Measurements from ENCODE around the gene KRT81. TPM values are rescaled to one million over a fixed set of nuclear protein-coding genes. Genes with fewer than 3 reads are reported as not detected.
A peak's percentile ranks its signal among the peaks of the same experiment; 100 is the strongest.

The KRT81 gene
- total RNA-seq, 1 donor from 2014 or later = 0.83 TPM

- DNase-seq (ENCODE audit: extremely low spot score, unreplicated experiment) = no peak
- H3K4me1 Mint-ChIP-seq (ENCODE audit: unreplicated experiment) = peaks cover 34% of the 10 kb centered on the region
- H3K4me3 Mint-ChIP-seq (ENCODE audit: unreplicated experiment) = no peak overlapping the region
- no peaks in the 10 kb centered on the region for H3K9me3 Mint-ChIP-seq (ENCODE audit: unreplicated experiment)
- TF ChIP-seq CTCF (IDR thresholded peaks at IDR 0.05) = no peak
- no peaks in the 10 kb centered on the region for H3K36me3 Mint-ChIP-seq (ENCODE audit: unreplicated experiment)
- H3K27me3 Mint-ChIP-seq (ENCODE audit: unreplicated experiment) = no peaks in the 10 kb centered on the region
- H3K27ac Mint-ChIP-seq (ENCODE audit: unreplicated experiment) = no peak overlapping the region
These were observed 39.8 kb downstream of the KRT81 start for GRCh38 chr12:52251367-52252051.

GRCh38 chr12:52250048-52250990, 41.0 kb downstream of the KRT81 start:
- DNase-seq (ENCODE audit: extremely low spot score, unreplicated experiment) = no peak
- no peaks in the 10 kb centered on the region for H3K36me3 Mint-ChIP-seq (ENCODE audit: unreplicated experiment)
- H3K27me3 Mint-ChIP-seq (ENCODE audit: unreplicated experiment) = no peaks in the 10 kb centered on the region
- H3K9me3 Mint-ChIP-seq (ENCODE audit: unreplicated experiment) = no peaks in the 10 kb centered on the region
- H3K4me1 Mint-ChIP-seq (ENCODE audit: unreplicated experiment) = peaks cover 45% of the 10 kb centered on the region
- TF ChIP-seq CTCF (IDR thresholded peaks at IDR 0.05) = no peak
- no peak overlapping the region for H3K4me3 Mint-ChIP-seq (ENCODE audit: unreplicated experiment)
- no peak overlapping the region for H3K27ac Mint-ChIP-seq (ENCODE audit: unreplicated experiment)

DNA sequence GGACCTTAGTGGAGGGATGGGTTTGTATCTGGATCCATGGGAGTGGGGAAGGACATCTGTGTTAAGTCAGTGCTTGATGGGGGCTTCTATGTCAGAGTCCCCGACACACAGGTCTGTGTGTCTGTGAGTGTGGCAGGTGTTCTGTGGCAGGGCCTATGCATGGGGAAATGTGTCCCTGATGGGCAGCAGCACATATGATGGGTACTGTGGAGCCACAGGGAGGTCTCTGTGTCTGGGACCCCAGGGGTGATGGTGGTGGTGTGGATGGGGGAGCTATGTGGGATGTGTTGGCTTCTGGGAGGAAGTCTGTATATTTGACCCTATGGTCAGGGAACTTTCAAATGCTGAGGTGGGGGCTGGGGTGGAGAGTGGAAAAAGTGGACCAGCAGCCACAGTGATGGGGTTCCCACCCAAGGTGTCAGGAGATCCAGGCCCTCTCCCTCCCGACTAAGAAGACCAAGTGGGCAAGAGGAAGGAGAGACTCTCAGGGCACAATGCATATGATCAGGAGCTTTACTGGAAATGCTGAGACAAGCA, 41.8 kb downstream of the KRT81 start:
- no peak for DNase-seq (ENCODE audit: extremely low spot score, unreplicated experiment)
- no peak overlapping the region for H3K4me3 Mint-ChIP-seq (ENCODE audit: unreplicated experiment)
- no peaks in the 10 kb centered on the region for H3K36me3 Mint-ChIP-seq (ENCODE audit: unreplicated experiment)
- H3K9me3 Mint-ChIP-seq (ENCODE audit: unreplicated experiment) = no peaks in the 10 kb centered on the region
- H3K4me1 Mint-ChIP-seq (ENCODE audit: unreplicated experiment) = peaks cover 53% of the 10 kb centered on the region
- no peak for TF ChIP-seq CTCF (IDR thresholded peaks at IDR 0.05)
- H3K27ac Mint-ChIP-seq (ENCODE audit: unreplicated experiment) = peak overlapping the region; percentile 59
- no peaks in the 10 kb centered on the region for H3K27me3 Mint-ChIP-seq (ENCODE audit: unreplicated experiment)

DNA sequence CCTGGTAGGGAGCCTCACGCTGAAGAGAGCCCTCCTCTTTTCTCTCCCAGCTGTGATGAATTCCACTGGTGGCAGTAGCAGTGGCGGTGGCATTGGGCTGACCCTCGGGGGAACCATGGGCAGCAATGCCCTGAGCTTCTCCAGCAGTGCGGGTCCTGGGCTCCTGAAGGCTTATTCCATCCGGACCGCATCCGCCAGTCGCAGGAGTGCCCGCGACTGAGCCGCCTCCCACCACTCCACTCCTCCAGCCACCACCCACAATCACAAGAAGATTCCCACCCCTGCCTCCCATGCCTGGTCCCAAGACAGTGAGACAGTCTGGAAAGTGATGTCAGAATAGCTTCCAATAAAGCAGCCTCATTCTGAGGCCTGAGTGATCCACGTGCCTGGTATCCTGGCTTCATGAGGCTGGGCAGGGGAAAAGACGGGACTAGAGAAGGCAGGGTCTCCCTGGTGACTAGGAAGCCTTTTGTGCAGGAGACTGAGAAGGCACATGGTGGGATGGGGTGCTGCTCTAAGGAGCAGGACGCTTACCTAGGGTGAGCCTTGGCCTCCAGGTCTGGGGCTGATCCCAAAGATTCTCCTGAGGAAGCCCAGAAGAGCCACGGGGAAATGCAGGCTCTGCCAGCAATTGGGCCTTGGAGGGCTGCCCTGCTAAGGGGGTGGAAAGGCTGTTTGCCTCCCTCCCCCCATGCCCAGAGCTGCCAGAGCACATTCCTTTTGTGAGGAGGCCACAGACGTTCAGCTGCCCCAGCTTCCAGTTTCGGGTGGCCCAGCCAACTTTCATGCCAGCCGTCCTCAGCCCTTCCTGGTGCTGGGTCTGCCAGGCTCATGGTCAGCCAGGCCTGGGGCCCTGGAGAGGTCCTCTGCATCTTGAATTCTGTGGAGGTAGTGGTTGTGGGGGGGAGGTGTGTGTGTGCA, 42.5 kb downstream of the KRT81 start:
- no peaks in the 10 kb centered on the region for H3K9me3 Mint-ChIP-seq (ENCODE audit: unreplicated experiment)

More for the DNA sequence above, 42.5 kb downstream of the KRT81 start:
- Mint-ChIP-seq H3K4me1 (ENCODE audit: unreplicated experiment) (peaks cover 60% of the 10 kb centered on the region), H3K36me3 (ENCODE audit: unreplicated experiment) (no peaks in the 10 kb centered on the region), H3K27me3 (ENCODE audit: unreplicated experiment) (no peaks in the 10 kb centered on the region), H3K4me3 (ENCODE audit: unreplicated experiment) (no peak overlapping the region), H3K27ac (ENCODE audit: unreplicated experiment) (peak overlapping the region; percentile 59)
- DNase-seq (ENCODE audit: extremely low spot score, unreplicated experiment) = no peak
- TF ChIP-seq CTCF (IDR thresholded peaks at IDR 0.05) = no peak

Measured in osteocyte (in vitro differentiated cells).